Hepatocyte (in vitro differentiated cells): Measurements from ENCODE around the gene BCL2.

ENCODE experiments used
- EZH2 ChIP-seq: fragments of 200-600 bp; sonication (generic); IDR thresholded peaks from 2 replicates; pipeline ENCODE4 v1.6.1; 2016; ENCODE audit warnings: antibody characterized with exemption, mild to moderate bottlenecking, borderline replicate concordance
- EZH2phosphoT487 ChIP-seq: fragments of 200-600 bp; sonication (generic); IDR thresholded peaks from one replicate; pipeline ENCODE4 v1.6.1; 2018; ENCODE audit warnings: antibody characterized with exemption, mild to moderate bottlenecking, low read depth, moderate library complexity; ENCODE audit not compliant: unreplicated experiment, severe bottlenecking
- TF ChIP-seq, protein P1 (sequence below): fragments of 200-600 bp; sonication (generic); IDR thresholded peaks from 2 replicates; pipeline ENCODE4 v1.5.1; 2016; ENCODE audit warnings: antibody characterized with exemption, mild to moderate bottlenecking; ENCODE audit not compliant: poor library complexity

DNA sequence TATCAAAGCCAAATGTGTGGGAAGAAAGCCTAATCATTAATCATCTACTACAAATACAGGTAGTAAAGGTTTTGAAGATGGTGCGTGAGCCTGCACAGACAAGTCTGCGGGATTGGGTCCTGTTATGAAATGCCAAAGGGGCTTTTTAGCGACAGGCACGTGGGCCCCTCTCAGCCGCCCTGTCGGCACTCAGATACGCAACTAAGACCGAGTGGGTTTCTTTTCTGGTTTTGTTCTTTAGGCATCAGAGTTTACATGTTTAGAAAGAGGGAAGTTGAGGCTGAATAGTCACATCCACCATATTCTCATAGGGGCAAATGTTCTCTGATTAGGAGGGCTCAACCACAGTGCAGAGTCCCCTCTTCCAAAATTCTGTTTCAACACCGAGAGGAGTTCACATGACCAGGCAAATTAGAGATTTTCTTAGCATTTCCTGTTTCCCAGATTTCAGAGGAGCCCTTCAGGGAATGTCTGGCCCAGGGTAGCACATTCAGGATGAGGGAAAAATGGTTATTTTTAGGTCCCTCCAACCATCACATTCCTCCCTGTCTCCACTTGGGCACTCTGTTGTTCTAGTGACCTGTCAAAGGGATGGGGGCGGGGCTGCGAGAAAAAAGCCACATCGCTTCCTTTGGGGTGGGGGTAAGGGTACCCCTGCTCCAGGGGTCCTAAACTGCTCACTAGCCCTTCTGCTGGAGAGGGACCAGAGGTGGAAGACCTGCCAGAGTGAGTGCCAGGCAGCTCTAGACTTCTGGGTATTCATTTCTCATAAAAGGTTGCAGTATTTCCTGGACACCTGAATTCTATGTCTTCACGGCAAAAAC is 159.2 kb downstream of the BCL2 start:
- TF ChIP-seq, protein P1, sequence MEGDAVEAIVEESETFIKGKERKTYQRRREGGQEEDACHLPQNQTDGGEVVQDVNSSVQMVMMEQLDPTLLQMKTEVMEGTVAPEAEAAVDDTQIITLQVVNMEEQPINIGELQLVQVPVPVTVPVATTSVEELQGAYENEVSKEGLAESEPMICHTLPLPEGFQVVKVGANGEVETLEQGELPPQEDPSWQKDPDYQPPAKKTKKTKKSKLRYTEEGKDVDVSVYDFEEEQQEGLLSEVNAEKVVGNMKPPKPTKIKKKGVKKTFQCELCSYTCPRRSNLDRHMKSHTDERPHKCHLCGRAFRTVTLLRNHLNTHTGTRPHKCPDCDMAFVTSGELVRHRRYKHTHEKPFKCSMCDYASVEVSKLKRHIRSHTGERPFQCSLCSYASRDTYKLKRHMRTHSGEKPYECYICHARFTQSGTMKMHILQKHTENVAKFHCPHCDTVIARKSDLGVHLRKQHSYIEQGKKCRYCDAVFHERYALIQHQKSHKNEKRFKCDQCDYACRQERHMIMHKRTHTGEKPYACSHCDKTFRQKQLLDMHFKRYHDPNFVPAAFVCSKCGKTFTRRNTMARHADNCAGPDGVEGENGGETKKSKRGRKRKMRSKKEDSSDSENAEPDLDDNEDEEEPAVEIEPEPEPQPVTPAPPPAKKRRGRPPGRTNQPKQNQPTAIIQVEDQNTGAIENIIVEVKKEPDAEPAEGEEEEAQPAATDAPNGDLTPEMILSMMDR: no peak
- TF ChIP-seq EZH2: no peak
- no peak for TF ChIP-seq EZH2phosphoT487
